T-cell (primary cell): Measurements from ENCODE around the gene SLC35A4. TPM values are rescaled to one million over a fixed set of nuclear protein-coding genes. Genes with fewer than 3 reads are reported as not detected.

ENCODE experiments used
- ATAC-seq, 4 experiments: fragments of 200-7000 bp in 3 of 4; fragments of 150-1000 bp in 1 of 4; cut with Tn5 transposase; replicated peaks in 1 of 4; 1 replicate in 3 of 4; 2 replicates in 1 of 4; pipeline ENCODE4 v1.10.0; 2021; ENCODE audit warnings: moderate library complexity in 3 of 4, mild to moderate bottlenecking in 2 of 4, moderate number of reproducible peaks in 1 of 4
- CTCF ChIA-PET, 2 donors: fragments of 300-600 bp; sonication (Branson Sonifier 250); formaldehyde crosslinking; loops; one replicate each; lab custom pipeline; 2022; ENCODE audit warnings: antibody characterized with exemption in 2 of 2; lab: Charles Lee
- POLR2A ChIA-PET, 2 donors: fragments of 300-600 bp; sonication (Branson Sonifier 250); formaldehyde crosslinking; loops; one replicate each; lab custom pipeline; 2022; ENCODE audit warnings: antibody characterized with exemption in 2 of 2; lab: Charles Lee
- DNase-seq, 35 experiments: peaks; one replicate each; pipeline versions ENCODE4 v3.0.0 to v3.0.0-alpha.2; 2013 to 2023
- H3K27ac ChIP-seq: one replicate; pipeline ENCODE4 v1.5.1; 2013; ENCODE audit warnings: low read length
- H3K27me3 ChIP-seq, 2 experiments: replicated peaks in 1 of 2; 1 replicate in 1 of 2; 2 replicates in 1 of 2; pipeline versions ENCODE4 v1.6.1 to v1.7.0; 2013; ENCODE audit warnings: low read length in 1 of 2, mixed read lengths in 1 of 2; ENCODE audit not compliant: control insufficient read depth in 2 of 2, insufficient read depth in 2 of 2; ENCODE audit errors: extremely low read depth in 1 of 2
- H3K36me3 ChIP-seq, 2 donors: 1 replicate in 1 of 2; 2 replicates in 1 of 2; pipeline versions ENCODE4 v1.6.1 to v1.7.0; 2013; ENCODE audit warnings: low read length in 1 of 2; ENCODE audit not compliant: control insufficient read depth in 2 of 2, insufficient read depth in 1 of 2; ENCODE audit errors: extremely low read depth in 1 of 2
- H3K4me1 ChIP-seq, 2 experiments: 1 replicate in 1 of 2; 2 replicates in 1 of 2; pipeline versions ENCODE4 v1.6.1 to v1.7.0; 2013; ENCODE audit warnings: low read length in 2 of 2, mixed read lengths in 1 of 2; ENCODE audit not compliant: insufficient read depth in 2 of 2, control insufficient read depth in 1 of 2; ENCODE audit errors: extremely low read depth in 1 of 2
- H3K4me3 ChIP-seq, 2 donors: 1 replicate in 1 of 2; 2 replicates in 1 of 2; pipeline versions ENCODE4 v1.5.1 to v1.7.0; 2013; ENCODE audit warnings: mild to moderate bottlenecking in 2 of 2, low read length in 1 of 2, moderate library complexity in 1 of 2; ENCODE audit not compliant: control insufficient read depth in 1 of 2; ENCODE audit errors: extremely low read depth in 1 of 2
- H3K9me3 ChIP-seq: 2 replicates; pipeline ENCODE4 v1.7.0; 2013
- H3K27ac Mint-ChIP-seq, 2 donors: one replicate each; pipeline ENCODE4 v1.8.0; 2020 to 2021; ENCODE audit warnings: mild to moderate bottlenecking in 2 of 2, mixed read lengths in 2 of 2
- H3K27me3 Mint-ChIP-seq, 2 donors: one replicate each; pipeline ENCODE4 v1.8.0; 2021 to 2022; ENCODE audit warnings: mixed read lengths in 2 of 2
- H3K36me3 Mint-ChIP-seq: one replicate; pipeline ENCODE4 v1.8.0; 2021; ENCODE audit warnings: mixed read lengths
- H3K4me1 Mint-ChIP-seq, 3 donors: one replicate each; pipeline ENCODE4 v1.8.0; 2020 to 2022; ENCODE audit warnings: mixed read lengths in 3 of 3, mild to moderate bottlenecking in 1 of 3
- H3K4me3 Mint-ChIP-seq, 3 donors: one replicate each; pipeline ENCODE4 v1.8.0; 2020 to 2022; ENCODE audit warnings: mild to moderate bottlenecking in 3 of 3, mixed read lengths in 3 of 3, moderate library complexity in 3 of 3
- H3K9me3 Mint-ChIP-seq, 3 donors: one replicate each; pipeline ENCODE4 v1.8.0; 2020 to 2022; ENCODE audit warnings: mixed read lengths in 3 of 3
- WGBS: methylation state at CpG from one replicate; pipeline ENCODE4 v1.1.5; 2013; ENCODE audit warnings: missing lambda C conversion rate; ENCODE audit not compliant: insufficient coverage; 5-methylcytosine and 5-hydroxymethylcytosine counted together
- total RNA-seq, 35 experiments: library from RNA in 6 of 35; stranded (reverse) in 6 of 35; fragments of 120-200 nt in 1 of 35; gene quantifications; one replicate each; pipeline versions ENCODE4 v1.2.1 to v1.2.4 and lab custom pipeline; 2013 to 2026

Gene SLC35A4
- 10 to 100 TPM; 47.7 to 75.2 (median 72.4) TPM for total RNA-seq
- 25.8 TPM for total RNA-seq (2013)
- 30.9 to 91.6 (median 46.0) reads per million in 29 experiments for total RNA-seq (lab: John Stamatoyannopoulos, UW)

- CTCF ChIA-PET, result interaction anchor here in 1 of 2 donors (0.6 to 1.9 kb wide), 4 partner anchors 17 to 147 kb away, joined by 3 to 11 read pairs (median 3); partner anchors contain the start of gene EIF4EBP3
- Mint-ChIP-seq H3K4me1 (peaks cover 64 to 74% (median 66%) of the 10 kb centered on the region in 3 donors), H3K27me3 (no peaks in the 10 kb centered on the region), H3K36me3 (peaks cover 28% of the 10 kb centered on the region), H3K4me3 (peak within 1 kb of the TSS; percentile 90 to 98 (median 94)), H3K27ac (peak within 1 kb of the TSS; percentile 96 to 99), H3K9me3 (no peaks in the 10 kb centered on the region)
- Histone ChIP-seq H3K27ac (peak within 1 kb of the TSS; percentile 83), H3K27me3 (no peaks in the 10 kb centered on the region), H3K4me3 (peak within 1 kb of the TSS; percentile 65 to 96), H3K36me3 (peaks cover 11 to 41% of the 10 kb centered on the region in 2 donors), H3K4me1 (peaks cover 13 to 46% of the 10 kb centered on the region in 2 experiments), H3K9me3 (no peaks in the 10 kb centered on the region)
- POLR2A ChIA-PET, result interaction anchor here (0.5 to 2.3 kb wide), 7 partner anchors 9 to 85 kb away, joined by 3 to 11 read pairs (median 4); partner anchors contain the start of genes EIF4EBP3 (in 1 of the 2), IK (in 1 of the 2) and NDUFA2 (in 1 of the 2)
- peak; percentile 90 to 99 (median 99) for DNase-seq
- under 1% methylated on average over 71 of the region's 74 CpGs for WGBS
- peak; percentile 88 to 91 (median 90) for ATAC-seq
These were observed at the start of gene SLC35A4, which contains the start of gene APBB3 for GRCh38 chr5:140564196-140565023. SLC35A4 (plus strand) TSS chr5:140564828; CDS start chr5:140567170, 2,342 bp downstream. APBB3 (minus strand) TSS chr5:140564598; CDS start chr5:140564245, 353 bp downstream.

- Mint-ChIP-seq H3K36me3 (peaks cover 30% of the 10 kb centered on the region), H3K27me3 (no peaks in the 10 kb centered on the region), H3K4me3 (no peak overlapping the region), H3K4me1 (no peaks in the 10 kb centered on the region), H3K27ac (peak overlapping the region in 1 of 2 donors; percentile 47), H3K9me3 (no peaks in the 10 kb centered on the region)
- Histone ChIP-seq H3K27ac (no peak overlapping the region), H3K4me1 (no peaks in the 10 kb centered on the region), H3K27me3 (no peaks in the 10 kb centered on the region), H3K9me3 (no peaks in the 10 kb centered on the region), H3K4me3 (no peak overlapping the region), H3K36me3 (peaks cover 0 to 44% of the 10 kb centered on the region in 2 donors)
- ATAC-seq (no peak), DNase-seq (no peak)
- CTCF ChIA-PET, result no interaction called here
- no CpG with 5 or more reads among the region's 2 CpGs for WGBS
- POLR2A ChIA-PET, result no interaction called here
These were observed 40.6 kb upstream of the SLC35A4 start for GRCh38 chr5:140524003-140524402.

GRCh38 chr5:140540227-140540626, 24.4 kb upstream of the SLC35A4 start:
- WGBS, result no CpG with 5 or more reads among the region's 1 CpG
- ChIA-PET CTCF (interaction anchor here in 1 of 2 donors (0.6 kb wide), 1 partner anchor 156 kb away, joined by 4 read pairs; no protein-coding TSS in a partner anchor), POLR2A (interaction anchor here in 1 of 2 donors (1.2 kb wide), 1 partner anchor 107 kb away, joined by 5 read pairs; the partner anchor contains the start of genes IK and NDUFA2)
- DNase-seq, result no peak
- Mint-ChIP-seq H3K27me3 (no peaks in the 10 kb centered on the region), H3K9me3 (no peaks in the 10 kb centered on the region), H3K4me3 (no peak overlapping the region), H3K27ac (peak overlapping the region in 1 of 2 donors; percentile 11), H3K36me3 (peaks cover 50% of the 10 kb centered on the region), H3K4me1 (peaks cover 0 to 1% (median 0%) of the 10 kb centered on the region in 3 donors)
- Histone ChIP-seq H3K27ac (no peak overlapping the region), H3K9me3 (no peaks in the 10 kb centered on the region), H3K27me3 (no peaks in the 10 kb centered on the region), H3K4me1 (no peaks in the 10 kb centered on the region), H3K36me3 (peaks cover 2 to 75% of the 10 kb centered on the region in 2 donors), H3K4me3 (no peak overlapping the region)
- ATAC-seq, result no peak

GRCh38 chr5:140542972-140543371, 21.7 kb upstream of the SLC35A4 start:
- peaks cover 0 to 12% of the 10 kb centered on the region in 2 experiments for H3K4me1 ChIP-seq
- Mint-ChIP-seq H3K27ac (peak overlapping the region in 1 of 2 donors; percentile 22), H3K9me3 (no peaks in the 10 kb centered on the region), H3K36me3 (peaks cover 43% of the 10 kb centered on the region), H3K4me3 (no peak overlapping the region), H3K4me1 (peaks cover 3 to 15% (median 7%) of the 10 kb centered on the region in 3 donors), H3K27me3 (no peaks in the 10 kb centered on the region)
- ATAC-seq, result no peak
- no peaks in the 10 kb centered on the region for H3K27me3 ChIP-seq
- H3K36me3 ChIP-seq, result peaks cover 2 to 51% of the 10 kb centered on the region in 2 donors
- H3K27ac ChIP-seq, result no peak overlapping the region
- no peak for DNase-seq
- CTCF ChIA-PET, result interaction anchor here in 1 of 2 donors (0.6 kb wide), 1 partner anchor 790 kb away, joined by 4 read pairs; no protein-coding TSS in a partner anchor
- H3K9me3 ChIP-seq, result no peaks in the 10 kb centered on the region
- POLR2A ChIA-PET, result interaction anchor here in 1 of 2 donors (0.6 kb wide), 2 partner anchors 22 to 135 kb away, joined by 7 read pairs; no protein-coding TSS in a partner anchor
- 94% methylated on average over 3 of the region's 5 CpGs for WGBS
- no peak overlapping the region for H3K4me3 ChIP-seq

- H3K4me1 Mint-ChIP-seq, result peaks cover 23 to 35% (median 27%) of the 10 kb centered on the region in 3 donors
- no peaks in the 10 kb centered on the region for H3K9me3 ChIP-seq
- 99% methylated on average over 7 of the region's 7 CpGs for WGBS
- peak overlapping the region in 1 of 2 donors; percentile 22 for H3K27ac Mint-ChIP-seq
- no peak for DNase-seq
- no peak overlapping the region for H3K27ac ChIP-seq
- ChIA-PET POLR2A (interaction anchor here in 1 of 2 donors (1.1 kb wide), 1 partner anchor 140 kb away, joined by 6 read pairs; no protein-coding TSS in a partner anchor), CTCF (interaction anchor here (0.6 to 0.7 kb wide), 3 partner anchors 20 to 124 kb away, joined by 3 to 10 read pairs (median 4); no protein-coding TSS in a partner anchor)
- peaks cover 36% of the 10 kb centered on the region for H3K36me3 Mint-ChIP-seq
- no peak overlapping the region for H3K4me3 ChIP-seq
- ATAC-seq, result no peak
- no peak overlapping the region for H3K4me3 Mint-ChIP-seq
- H3K27me3 ChIP-seq, result no peaks in the 10 kb centered on the region
- H3K36me3 ChIP-seq, result peaks cover 2 to 41% of the 10 kb centered on the region in 2 donors
- H3K27me3 Mint-ChIP-seq, result no peaks in the 10 kb centered on the region
- H3K9me3 Mint-ChIP-seq, result no peaks in the 10 kb centered on the region
- peaks cover 5 to 30% of the 10 kb centered on the region in 2 experiments for H3K4me1 ChIP-seq
These were observed 19.6 kb upstream of the SLC35A4 start for GRCh38 chr5:140544986-140545385.
